GM21528 (cell line): Measurements from ENCODE around the gene RGL4.
"Not testable (repeated sequence)": the region's sequence is repeated elsewhere in the genome, so short reads cannot be mapped to it uniquely, and the experiment has no call there.

ENCODE experiments used
- ATAC-seq: cut with Tn5 transposase; IDR thresholded peaks from one replicate; pipeline ENCODE4 v1.9.1; 2021; ENCODE audit warnings: mild to moderate bottlenecking, moderate library complexity; ENCODE audit not compliant: unreplicated experiment, low FRiP score

RGL4 gene

DNA sequence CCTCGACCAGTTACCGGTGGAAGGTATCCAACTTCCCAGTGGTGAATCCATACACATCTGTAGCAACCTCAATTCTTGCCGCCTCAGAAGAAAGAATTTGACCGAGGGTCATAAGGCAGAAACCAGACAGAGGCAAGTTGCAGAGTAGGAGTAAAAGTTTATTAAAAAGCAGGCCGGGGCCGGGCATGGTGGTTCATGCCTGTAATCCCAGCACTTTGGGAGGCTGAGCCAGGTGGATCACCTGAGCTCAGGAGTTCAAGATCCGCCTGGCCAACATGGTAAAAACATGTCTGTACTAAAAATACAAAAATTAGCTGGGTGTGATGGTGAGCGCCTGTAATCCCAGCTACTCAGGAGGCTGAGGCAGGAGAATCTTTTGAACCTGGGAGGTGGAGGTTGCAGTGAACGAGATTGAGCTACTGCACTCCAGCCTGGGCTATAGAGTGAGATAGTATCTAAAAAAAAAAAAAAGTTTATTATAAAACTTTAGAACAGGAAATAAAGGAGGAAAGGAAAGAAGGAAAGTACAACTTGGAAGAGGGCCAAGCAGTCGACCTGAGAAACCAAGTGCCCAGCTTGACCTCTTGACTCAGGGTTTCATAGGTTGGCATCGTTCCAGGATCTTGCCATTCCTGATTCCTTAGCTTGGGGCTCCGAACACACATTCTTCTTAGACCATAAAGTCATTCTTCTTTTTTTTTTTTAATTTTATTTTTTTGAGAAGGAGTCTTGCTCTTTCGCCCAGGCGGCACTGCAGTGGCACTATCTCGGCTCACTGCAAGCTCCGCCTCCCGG lies 27.8 kb downstream of the RGL4 start:
- no peak for ATAC-seq

DNA sequence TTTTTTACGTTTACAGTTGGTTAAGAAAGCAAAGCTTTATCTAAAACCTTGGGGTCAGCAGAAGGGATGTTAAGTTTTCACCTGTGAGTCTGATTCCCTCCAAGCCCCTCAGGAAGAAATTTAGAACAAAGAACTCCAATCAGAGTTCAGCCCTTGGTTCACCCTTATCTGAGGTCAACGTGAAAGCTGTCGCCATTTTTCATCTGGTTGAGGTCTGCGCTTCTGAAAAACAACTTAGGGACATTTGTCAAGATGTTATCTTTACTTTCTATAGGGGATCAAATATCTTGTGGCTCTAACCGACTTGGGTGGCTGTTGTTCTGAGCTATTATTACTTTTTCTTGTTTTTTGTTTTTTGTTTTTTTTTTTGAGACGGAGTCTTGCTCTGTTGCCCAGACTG lies 30.0 kb downstream of the RGL4 start:
- ATAC-seq: no peak

DNA sequence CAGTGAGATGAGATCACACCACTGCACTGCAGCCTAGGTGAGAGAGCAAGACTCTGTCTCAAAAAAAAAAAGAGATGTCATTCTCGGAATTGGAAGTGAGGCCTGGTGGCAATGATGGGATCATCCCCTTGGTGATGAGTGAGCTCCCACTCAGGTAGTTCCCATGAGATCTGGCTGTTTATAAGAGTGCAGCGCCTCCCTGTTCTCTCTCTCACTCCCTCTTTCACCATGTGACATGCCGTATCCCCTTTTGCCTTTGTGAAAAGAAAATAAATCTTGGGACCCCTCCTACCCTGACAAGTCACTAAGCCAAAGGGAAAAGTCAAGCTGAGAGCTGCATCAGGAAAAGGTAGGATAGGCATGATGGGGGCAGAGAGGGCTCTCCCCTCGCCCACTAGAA lies 31.3 kb downstream of the RGL4 start:
- ATAC-seq: no peak

DNA sequence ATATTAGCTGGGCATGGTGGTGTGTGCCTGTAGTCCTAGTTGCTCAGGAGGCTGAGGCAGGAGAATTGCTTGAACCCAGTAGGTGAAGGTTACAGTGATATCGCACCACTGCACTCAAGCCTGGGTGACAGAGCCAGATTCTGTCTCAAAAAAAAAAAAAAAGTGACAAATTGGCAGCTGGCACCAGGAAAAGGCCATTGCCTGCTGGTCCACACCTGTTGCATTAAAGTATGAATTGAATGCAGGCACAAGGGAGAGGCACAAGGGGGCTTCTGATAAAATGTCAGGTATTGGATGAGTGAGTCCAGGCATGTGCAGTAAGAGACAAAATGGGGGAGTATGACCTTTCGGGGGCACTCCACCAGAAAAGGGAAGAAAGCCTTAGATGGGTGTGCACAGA lies 31.9 kb downstream of the RGL4 start:
- no peak for ATAC-seq

DNA sequence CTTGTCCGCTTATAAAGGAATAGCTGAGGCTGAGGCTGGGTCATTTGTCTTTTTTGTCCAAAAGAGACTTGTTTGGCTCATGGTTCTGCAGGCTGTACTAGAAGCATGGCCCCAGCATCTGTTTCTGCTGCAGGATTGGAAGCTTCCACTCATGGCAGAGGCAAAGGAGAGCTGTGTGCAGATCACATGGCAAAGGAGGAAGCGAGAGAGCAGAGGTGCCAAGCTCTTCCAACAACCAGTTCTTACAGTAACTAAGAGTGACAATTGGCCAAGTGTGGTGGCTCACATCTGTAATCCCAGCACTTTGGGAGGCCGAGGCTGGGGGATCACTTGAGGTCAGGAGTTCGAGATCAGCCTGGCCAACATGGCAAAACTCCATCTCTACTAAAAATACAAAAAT lies 37.3 kb downstream of the RGL4 start:
- ATAC-seq: not testable (repeated sequence)

DNA sequence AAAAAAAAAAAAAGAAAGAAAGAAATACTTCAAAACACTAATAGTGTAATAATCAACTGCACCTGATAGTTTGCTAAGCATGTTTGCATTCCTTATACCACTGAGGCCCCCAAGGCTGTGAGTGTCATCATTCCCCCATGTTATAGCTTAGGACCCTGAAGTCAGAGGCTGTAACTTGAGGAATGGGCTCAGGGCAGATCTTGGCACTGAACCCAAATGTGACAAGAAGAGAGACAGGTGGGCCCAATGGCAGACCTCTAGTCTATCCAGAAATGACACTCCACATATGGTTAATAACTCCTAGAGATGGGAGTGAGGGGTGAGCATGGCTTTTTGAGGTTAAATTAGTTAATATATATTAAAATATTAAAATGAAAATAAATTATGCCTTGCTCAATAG lies 46.9 kb downstream of the RGL4 start:
- no peak for ATAC-seq

DNA sequence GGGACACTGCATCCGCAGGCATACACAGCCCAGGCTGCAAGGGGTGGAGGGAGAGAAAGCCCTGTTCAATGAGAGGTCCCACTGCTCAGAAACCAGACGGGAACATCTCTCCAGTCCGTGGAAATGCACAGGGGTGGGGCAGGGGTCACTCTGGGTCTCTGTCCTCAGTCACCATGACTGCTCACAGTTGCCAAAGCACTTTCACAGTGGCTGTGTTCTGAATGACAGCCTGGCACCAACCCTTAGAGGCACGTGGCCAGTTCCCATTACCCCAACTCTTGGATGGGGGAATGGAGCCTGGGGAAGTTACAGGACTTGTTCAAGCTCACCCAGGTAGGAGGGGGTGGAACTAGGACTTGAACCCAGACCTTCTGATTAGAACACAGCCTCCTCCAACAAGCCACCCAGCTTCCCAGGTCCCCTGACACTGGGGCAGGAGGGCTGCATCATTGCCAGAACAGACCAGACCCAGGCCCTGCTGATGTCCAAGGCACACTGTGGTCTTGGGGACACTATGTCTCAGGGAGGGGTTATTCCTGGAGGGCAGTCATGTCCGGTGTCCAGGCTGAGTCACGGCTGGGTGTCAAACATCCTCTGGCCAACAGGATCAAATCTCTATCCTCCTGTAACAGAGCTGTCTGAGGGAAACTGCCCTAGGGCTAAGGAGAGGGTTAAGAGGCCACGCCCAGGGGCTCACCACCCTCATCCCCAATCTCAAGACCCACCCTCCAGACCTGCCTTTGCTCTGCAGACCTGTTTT lies 51.9 kb downstream of the RGL4 start:
- no peak for ATAC-seq

- ATAC-seq: no peak
Observed at GRCh38 chr22:23743303-23743705, 52.5 kb downstream of the RGL4 start.

DNA sequence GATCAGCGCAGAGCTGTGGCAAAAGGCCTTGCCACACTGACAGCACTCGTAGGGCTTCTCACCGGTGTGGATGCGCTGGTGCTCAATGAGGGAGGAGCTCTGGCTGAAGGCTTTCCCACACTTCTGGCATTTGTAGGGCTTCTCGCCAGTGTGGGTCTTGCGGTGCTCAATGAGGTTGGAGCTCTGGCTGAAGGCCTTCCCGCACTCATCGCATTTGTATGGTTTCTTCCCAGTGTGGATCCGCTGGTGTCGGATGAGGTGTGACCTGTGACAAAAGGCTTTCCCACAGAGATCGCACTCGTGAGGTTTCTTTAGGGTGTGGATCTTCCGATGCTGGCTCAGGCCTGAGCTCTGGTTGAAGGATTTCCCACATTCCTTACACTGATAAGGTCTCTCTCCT lies 53.2 kb downstream of the RGL4 start:
- no peak for ATAC-seq

DNA sequence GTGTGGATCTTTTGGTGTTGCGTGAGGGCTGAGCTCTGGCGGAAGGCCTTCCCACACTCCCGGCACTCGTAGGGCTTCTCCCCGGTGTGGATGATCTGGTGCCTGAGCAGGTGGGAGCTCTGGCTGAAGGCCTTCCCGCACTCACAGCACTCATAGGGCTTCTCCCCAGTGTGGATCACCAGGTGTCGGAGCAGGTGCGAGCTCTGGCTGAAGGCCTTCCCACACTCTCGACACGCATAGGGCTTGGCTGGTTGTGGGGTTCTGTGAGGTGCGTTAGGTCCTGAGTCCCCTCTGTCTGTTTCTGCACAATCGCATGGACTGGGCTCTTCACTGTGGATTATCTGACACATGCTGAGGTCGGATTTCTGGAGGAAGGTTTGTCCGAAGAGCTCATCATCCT lies 53.7 kb downstream of the RGL4 start:
- no peak for ATAC-seq

GRCh38 chr22:23745791-23746190 lies 55.0 kb downstream of the RGL4 start:
- ATAC-seq: no peak
